ENCODE measurements around the gene CEP104. TPM values are rescaled to one million over a fixed set of nuclear protein-coding genes. Genes with fewer than 3 reads are reported as not detected.

CEP104 gene
- total RNA-seq, 4 donors from 2014 or later = 16.1 to 56.7 (median 39.6) TPM

DNA sequence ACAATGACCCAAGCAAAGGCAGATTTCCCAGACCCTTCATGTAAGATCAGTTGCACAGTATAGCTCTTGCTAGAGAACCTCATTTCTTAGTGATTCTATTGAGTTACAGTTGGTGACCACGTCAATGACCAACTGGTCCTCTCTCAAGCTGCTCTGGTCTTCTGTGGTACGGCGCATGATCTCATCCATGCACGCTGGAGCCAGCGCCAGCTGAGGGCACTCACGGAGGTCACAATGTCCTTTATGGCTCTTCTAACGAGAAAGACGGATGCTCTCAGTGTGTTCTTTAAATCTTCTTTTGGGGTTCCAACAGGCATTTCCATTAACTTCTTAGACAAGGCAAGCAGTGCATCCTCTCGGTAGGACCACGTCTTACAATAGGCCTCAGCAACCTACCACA lies 22.3 kb downstream of the CEP104 start:
- WGBS = 96% methylated on average over 10 of the region's 10 CpGs
- peaks cover 85% of the 10 kb centered on the region for H3K36me3 ChIP-seq

DNA sequence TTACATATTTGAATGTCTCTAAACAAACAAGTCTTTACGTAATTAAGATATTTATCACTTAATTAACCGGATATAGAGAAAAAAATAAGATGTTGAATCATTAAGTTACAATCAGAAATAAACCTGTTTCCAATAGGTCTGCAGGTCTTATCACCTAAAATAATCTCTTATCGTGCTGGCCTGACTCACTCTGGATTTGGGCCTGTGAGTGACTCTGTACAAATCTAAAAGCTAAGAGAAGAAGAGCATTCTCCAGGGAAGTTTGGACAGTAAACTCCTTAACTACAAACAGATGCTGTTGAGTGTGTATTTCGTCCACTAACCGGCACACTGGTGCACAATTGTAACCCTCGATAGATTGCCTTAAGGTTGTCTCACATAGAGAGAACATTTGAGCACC lies 25.3 kb downstream of the CEP104 start:
- Histone ChIP-seq H3K27me3 (no peaks in the 10 kb centered on the region), H3K4me1 (no peaks in the 10 kb centered on the region), H3K27ac (no peak overlapping the region), H3K4me3 (no peak overlapping the region), H3K9me3 (no peaks in the 10 kb centered on the region), H3K36me3 (peaks cover 85% of the 10 kb centered on the region)
- no peak for TF ChIP-seq CTCF (IDR thresholded peaks at IDR 0.05)
- no peak for TF ChIP-seq POLR2A (IDR thresholded peaks at IDR 0.05)
- TF ChIP-seq POLR2AphosphoS5 (IDR thresholded peaks at IDR 0.05) = no peak
- TF ChIP-seq EP300 (IDR thresholded peaks at IDR 0.05) = no peak
- 47% methylated on average over 6 of the region's 6 CpGs for WGBS
- DNase-seq (ENCODE audit: low spot score in 2 of 2) = no peak

More for the DNA sequence above, 22.3 kb downstream of the CEP104 start:
- no peak for TF ChIP-seq EP300 (IDR thresholded peaks at IDR 0.05)
- no peak for TF ChIP-seq POLR2AphosphoS5 (IDR thresholded peaks at IDR 0.05)
- no peak for TF ChIP-seq POLR2A (IDR thresholded peaks at IDR 0.05)
- no peak for TF ChIP-seq CTCF (IDR thresholded peaks at IDR 0.05)
- H3K4me3 ChIP-seq = no peak overlapping the region
- H3K9me3 ChIP-seq = peaks cover 5% of the 10 kb centered on the region
- no peak overlapping the region for H3K27ac ChIP-seq
- H3K27me3 ChIP-seq = no peaks in the 10 kb centered on the region
- no peaks in the 10 kb centered on the region for H3K4me1 ChIP-seq
- no peak for DNase-seq (ENCODE audit: low spot score in 2 of 2)

GRCh38 chr1:3828391-3828790 lies 28.6 kb downstream of the CEP104 start:
- no peak overlapping the region for H3K27ac ChIP-seq
- H3K9me3 ChIP-seq = no peaks in the 10 kb centered on the region
- no peaks in the 10 kb centered on the region for H3K4me1 ChIP-seq
- no peak for DNase-seq (ENCODE audit: low spot score in 2 of 2)
- WGBS = 93% methylated on average over 8 of the region's 8 CpGs
- peaks cover 97% of the 10 kb centered on the region for H3K36me3 ChIP-seq
- H3K4me3 ChIP-seq = no peak overlapping the region
- TF ChIP-seq CTCF (IDR thresholded peaks at IDR 0.05) (no peak), EP300 (IDR thresholded peaks at IDR 0.05) (no peak), POLR2AphosphoS5 (IDR thresholded peaks at IDR 0.05) (no peak), POLR2A (IDR thresholded peaks at IDR 0.05) (no peak)
- H3K27me3 ChIP-seq = no peaks in the 10 kb centered on the region

GRCh38 chr1:3827813-3828307 lies 29.2 kb downstream of the CEP104 start:
- no peak overlapping the region for H3K4me3 ChIP-seq
- no peak overlapping the region for H3K27ac ChIP-seq
- DNase-seq (ENCODE audit: low spot score in 2 of 2) = peak in 1 of 2 donors; percentile 48
- no peaks in the 10 kb centered on the region for H3K4me1 ChIP-seq
- TF ChIP-seq CTCF (IDR thresholded peaks at IDR 0.05) (no peak), POLR2A (IDR thresholded peaks at IDR 0.05) (no peak), EP300 (IDR thresholded peaks at IDR 0.05) (no peak), POLR2AphosphoS5 (IDR thresholded peaks at IDR 0.05) (no peak)
- H3K9me3 ChIP-seq = no peaks in the 10 kb centered on the region
- WGBS = 82% methylated on average over 10 of the region's 14 CpGs
- peaks cover 98% of the 10 kb centered on the region for H3K36me3 ChIP-seq
- no peaks in the 10 kb centered on the region for H3K27me3 ChIP-seq

DNA sequence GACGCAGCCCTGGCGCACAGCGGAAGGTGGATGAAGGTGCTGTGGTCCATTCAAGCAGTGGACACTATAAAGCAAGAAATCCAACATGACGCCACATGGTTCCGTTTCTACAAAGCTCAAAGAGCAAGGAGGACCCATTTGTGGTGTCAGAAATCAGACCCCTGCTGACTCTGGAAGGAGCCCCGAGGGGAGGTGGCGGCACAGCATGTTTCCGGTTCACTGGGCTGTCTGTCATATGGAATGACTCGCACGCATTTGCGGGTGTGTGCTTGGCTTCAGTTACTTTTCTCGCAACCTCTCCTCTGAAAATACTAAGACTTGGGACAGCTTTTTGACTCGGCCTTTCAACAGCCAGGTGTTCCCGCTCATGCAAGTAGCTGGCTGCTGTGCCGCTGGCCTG lies 31.7 kb downstream of the CEP104 start:
- Histone ChIP-seq H3K36me3 (peaks cover 98% of the 10 kb centered on the region), H3K27ac (no peak overlapping the region), H3K27me3 (no peaks in the 10 kb centered on the region), H3K4me3 (no peak overlapping the region), H3K9me3 (no peaks in the 10 kb centered on the region), H3K4me1 (no peaks in the 10 kb centered on the region)
- DNase-seq (ENCODE audit: low spot score in 2 of 2) = peak; percentile 21 to 31
- WGBS = 78% methylated on average over 14 of the region's 15 CpGs
- TF ChIP-seq POLR2A (IDR thresholded peaks at IDR 0.05) (no peak), CTCF (IDR thresholded peaks at IDR 0.05) (no peak), EP300 (IDR thresholded peaks at IDR 0.05) (no peak), POLR2AphosphoS5 (IDR thresholded peaks at IDR 0.05) (no peak)

Measured in suprapubic skin (tissue), 4 donors.